OCI-LY7 (cell line): Measurements from ENCODE around the gene FPR1.

Experiments used
- CTCF ChIP-seq: fragments of 200-600 bp; sonication (generic); conservative IDR thresholded peaks from 2 replicates; pipeline ENCODE4 v1.5.1; 2014; ENCODE audit warnings: mild to moderate bottlenecking, antibody characterized with exemption, low read length, moderate library complexity, mixed read lengths
- EZH2phosphoT487 ChIP-seq: fragments of 200-600 bp; sonication (generic); IDR thresholded peaks from 2 replicates; pipeline ENCODE4 v1.6.1; 2018; ENCODE audit warnings: low read depth, borderline replicate concordance, mild to moderate bottlenecking, mixed run types, antibody characterized with exemption, low read length, moderate library complexity, mixed read lengths

GRCh38 chr19:51702825-51703574, 48.7 kb downstream of the FPR1 start:
- TF ChIP-seq CTCF (no peak), EZH2phosphoT487 (no peak)
